GM12873 (cell line): Measurements from ENCODE around the gene SMAP2.

Experiments used
- TF ChIP-seq, protein P1 (sequence below): IDR thresholded peaks from 2 replicates; pipeline ENCODE4 v1.5.1; 2012; ENCODE audit warnings: low read depth, mild to moderate bottlenecking, moderate library complexity, low read length, control low read depth; ENCODE audit not compliant: insufficient read depth; ENCODE audit errors: missing control alignments

The SMAP2 gene

DNA sequence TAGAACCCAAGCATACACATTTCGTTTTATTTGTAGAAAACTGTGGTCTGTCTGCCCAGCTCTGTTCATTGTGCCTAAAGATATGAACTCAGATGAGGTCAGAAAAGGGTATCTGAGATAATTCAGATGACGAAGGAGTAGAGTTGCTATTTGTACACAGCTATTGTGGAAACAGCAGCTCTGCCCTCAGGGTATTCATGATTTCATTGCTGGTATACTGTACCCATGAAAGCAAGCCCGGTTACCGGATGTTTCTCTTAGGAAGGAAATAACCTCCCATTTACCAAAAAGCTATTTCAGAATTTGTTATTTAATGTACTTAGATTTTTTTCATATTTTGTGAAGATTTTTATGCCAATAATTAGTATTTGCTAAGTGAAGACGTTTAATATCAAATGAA is 37.8 kb downstream of the SMAP2 start:
- TF ChIP-seq, protein P1, sequence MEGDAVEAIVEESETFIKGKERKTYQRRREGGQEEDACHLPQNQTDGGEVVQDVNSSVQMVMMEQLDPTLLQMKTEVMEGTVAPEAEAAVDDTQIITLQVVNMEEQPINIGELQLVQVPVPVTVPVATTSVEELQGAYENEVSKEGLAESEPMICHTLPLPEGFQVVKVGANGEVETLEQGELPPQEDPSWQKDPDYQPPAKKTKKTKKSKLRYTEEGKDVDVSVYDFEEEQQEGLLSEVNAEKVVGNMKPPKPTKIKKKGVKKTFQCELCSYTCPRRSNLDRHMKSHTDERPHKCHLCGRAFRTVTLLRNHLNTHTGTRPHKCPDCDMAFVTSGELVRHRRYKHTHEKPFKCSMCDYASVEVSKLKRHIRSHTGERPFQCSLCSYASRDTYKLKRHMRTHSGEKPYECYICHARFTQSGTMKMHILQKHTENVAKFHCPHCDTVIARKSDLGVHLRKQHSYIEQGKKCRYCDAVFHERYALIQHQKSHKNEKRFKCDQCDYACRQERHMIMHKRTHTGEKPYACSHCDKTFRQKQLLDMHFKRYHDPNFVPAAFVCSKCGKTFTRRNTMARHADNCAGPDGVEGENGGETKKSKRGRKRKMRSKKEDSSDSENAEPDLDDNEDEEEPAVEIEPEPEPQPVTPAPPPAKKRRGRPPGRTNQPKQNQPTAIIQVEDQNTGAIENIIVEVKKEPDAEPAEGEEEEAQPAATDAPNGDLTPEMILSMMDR: no peak

DNA sequence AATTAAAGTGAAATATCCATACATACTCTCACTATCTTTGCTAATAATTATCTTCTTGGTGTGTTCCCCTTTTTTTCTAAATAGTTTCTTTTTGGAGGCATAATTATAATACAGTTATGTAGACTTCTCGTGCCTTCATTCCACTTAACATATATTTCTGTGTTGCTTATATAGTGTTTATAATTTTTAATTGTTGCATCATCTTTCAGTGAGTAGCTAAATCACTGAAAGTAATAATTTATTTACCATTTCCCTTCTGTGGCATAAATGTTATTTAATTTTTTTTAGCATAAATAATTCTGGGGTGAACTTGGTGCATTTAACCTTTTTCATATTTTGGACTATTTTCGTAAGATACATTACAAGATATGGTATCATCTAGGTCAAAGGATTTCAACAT is 38.3 kb downstream of the SMAP2 start:
- TF ChIP-seq, protein P1: no peak

DNA sequence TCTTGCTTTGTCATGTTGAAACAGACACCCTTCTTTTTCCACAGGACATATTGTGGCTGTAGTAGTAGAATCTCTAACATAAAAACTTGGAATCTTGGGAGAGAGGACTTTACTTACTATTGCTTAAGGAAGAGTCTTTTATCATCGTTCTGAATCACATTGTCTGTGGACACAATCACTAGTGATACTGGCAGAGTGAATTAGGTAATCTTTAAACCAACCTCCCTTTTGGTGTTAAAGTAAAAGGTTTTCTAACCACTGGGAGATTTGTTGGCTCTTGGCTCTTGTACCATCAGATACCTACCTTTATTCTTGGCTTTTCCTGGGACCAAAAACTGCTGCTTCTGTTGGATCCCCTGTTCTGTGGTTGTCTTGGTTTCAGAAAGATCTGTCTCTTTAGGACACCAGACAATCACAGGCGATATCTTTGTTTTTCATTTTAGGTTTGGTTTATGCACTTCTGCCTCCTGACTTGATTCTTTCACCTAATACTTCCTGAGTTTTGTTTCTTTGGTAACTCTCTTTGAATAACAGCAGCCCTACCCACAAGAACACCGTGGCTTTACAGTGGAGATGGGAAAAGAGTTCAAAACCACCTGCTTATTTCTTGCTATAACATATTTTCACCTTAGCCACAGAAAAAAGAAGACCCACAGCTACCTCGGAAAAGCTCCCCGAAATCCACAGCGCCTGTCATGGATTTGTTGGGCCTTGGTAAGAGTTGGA is 40.2 kb downstream of the SMAP2 start:
- TF ChIP-seq, protein P1: no peak

DNA sequence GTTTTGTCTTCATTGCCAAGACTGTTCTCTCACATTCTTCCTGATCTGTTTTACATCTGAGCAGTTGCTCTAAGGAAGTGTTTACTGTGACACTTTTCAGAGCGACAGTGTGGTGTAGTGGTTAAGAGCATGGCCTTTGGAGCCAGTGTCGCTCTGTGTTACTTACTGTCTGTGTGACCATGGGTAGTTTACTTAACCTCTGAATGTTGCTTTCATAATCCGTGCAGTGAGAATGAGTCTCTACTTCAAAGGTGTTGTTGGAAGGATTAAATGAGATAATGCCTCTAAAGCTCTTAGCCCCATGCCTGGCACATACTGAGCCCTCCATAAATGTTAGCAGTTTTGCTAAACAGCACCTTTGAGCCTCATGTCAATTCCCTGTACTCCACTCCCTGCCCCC is 40.8 kb downstream of the SMAP2 start:
- TF ChIP-seq, protein P1: no peak

DNA sequence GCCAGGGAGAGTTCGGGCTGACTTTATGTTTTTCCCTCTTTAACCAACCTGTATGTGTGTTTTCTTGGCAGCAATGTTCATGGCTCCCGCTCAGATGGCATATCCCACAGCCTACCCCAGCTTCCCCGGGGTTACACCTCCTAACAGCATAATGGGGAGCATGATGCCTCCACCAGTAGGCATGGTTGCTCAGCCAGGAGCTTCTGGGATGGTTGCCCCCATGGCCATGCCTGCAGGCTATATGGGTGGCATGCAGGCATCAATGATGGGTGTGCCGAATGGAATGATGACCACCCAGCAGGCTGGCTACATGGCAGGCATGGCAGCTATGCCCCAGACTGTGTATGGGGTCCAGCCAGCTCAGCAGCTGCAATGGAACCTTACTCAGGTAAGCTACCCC is 43.2 kb downstream of the SMAP2 start:
- TF ChIP-seq, protein P1: no peak

DNA sequence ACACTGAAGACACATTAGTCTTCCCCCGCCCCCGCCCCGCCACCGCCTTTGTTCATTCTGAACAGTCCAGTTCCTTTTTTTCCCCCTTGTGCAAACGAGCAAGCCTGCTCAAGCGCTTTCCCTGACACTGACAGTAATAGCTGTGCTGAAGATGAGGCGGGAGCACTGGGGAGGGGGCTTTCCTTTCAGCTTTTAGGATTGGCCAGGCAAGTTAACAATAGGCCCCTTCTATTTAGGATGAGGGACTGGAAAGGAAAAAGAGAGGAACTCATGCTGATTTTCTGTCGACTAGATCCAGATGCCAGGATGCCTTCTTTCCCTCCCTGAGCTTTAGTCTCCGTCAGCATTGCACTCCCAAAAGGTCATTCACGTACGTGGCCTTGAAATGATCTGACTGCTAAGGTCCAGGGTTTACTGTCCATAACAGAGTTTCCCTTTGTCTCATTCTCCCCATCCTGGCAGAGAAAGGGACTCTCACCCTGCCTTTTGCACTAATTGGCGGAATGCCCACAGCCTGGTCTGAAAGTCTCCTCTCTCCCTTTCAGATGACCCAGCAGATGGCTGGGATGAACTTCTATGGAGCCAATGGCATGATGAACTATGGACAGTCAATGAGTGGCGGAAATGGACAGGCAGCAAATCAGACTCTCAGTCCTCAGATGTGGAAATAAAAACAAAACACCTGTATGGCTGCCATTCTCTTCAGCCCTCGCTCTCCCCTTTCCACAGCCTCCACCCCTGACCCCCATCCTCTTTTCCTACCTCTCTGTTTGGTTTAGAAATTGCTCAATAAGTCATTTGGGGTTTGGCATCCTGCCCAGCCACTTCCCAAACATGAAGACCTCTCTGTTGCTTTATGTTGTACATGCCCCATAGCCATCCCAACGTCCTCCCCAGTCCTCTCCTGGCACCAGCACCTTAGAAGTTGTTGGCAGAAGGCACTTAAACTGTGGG is 48.2 kb downstream of the SMAP2 start:
- TF ChIP-seq, protein P1: no peak

DNA sequence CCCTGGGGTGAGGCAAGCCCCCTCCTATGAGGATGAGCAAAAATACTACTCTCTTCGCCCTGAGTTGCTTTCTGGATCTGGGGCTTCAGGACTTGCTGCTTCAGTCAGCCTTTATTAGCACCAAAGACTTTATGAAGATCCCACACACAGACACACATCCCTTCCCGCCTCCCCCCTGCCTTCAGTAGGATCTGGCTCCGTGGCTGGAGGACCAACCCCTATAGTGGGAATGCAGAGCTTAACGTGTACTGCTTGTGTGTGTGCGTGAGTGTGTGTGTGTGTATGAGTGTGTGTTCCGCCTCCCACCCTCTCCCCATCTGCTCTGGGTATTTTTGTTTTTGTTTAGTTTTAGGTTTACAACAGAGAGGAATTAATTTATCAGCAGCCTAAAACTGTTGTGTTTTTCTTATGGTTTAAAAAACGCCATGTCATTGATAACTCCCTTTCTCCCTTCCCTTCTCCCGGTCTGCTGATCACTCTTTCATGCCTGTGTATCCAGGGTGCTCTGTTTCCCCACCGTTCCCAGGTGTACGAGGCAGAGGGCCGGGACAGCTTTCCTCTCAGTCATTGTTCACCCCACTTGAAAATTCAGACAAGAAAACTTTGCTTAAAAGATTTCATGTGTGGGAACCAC is 49.2 kb downstream of the SMAP2 start:
- TF ChIP-seq, protein P1: no peak
